Measurements from ENCODE around the gene USF2. TPM values are rescaled to one million over a fixed set of nuclear protein-coding genes. Genes with fewer than 3 reads are reported as not detected.

USF2 gene
- total and polyA plus RNA-seq, 10 of the 15 experiments (the other 5 are each of a cell fraction or from before 2014, with no cell fraction given), result 0.56 to 157 (median 65.5) TPM

GRCh38 chr19:35296644-35297514 lies 28.1 kb downstream of the USF2 start:
- ChIA-PET POLR2A (interaction anchor here (1.9 kb wide), 1 partner anchor 37 kb away, joined by 5 read pairs; no protein-coding TSS in a partner anchor), RAD21 (ENCODE audit: unreplicated experiment) (interaction anchor here (1.4 to 1.9 kb wide), 2 partner anchors 26 to 32 kb away, joined by 4 to 7 read pairs; partner anchors contain the start of gene CD22), SMC1A (ENCODE audit: uncharacterized antibody, unreplicated experiment) (interaction anchor here (0.7 to 1.2 kb wide), 2 partner anchors 14 to 212 kb away, joined by 3 to 4 read pairs; no protein-coding TSS in a partner anchor), CTCF (interaction anchor here (0.6 to 0.7 kb wide), 2 partner anchors 121 to 155 kb away, joined by 3 read pairs; no protein-coding TSS in a partner anchor)
- Histone ChIP-seq H3K36me3 (ENCODE audit: control insufficient read depth in 2 of 2, insufficient read depth in 2 of 2, low read length in 1 of 2) (no peaks in the 10 kb centered on the region), H4K20me1 (ENCODE audit: control insufficient read depth, insufficient read depth) (no peaks in the 10 kb centered on the region), H3K4me1 (ENCODE audit: control insufficient read depth, insufficient read depth, low read length) (peaks cover 26% of the 10 kb centered on the region), H2AFZ (ENCODE audit: control insufficient read depth, low read depth, low read length) (no peak overlapping the region), H3K4me2 (ENCODE audit: control insufficient read depth, insufficient read depth) (peak overlapping the region; percentile 2; the same call in 1 of the 2 replicates), H3K79me2 (ENCODE audit: control insufficient read depth, insufficient read depth, low read length) (no peaks in the 10 kb centered on the region), H3K27ac (ENCODE audit: control insufficient read depth, insufficient read depth) (no peak overlapping the region), H3K4me3 (no peak overlapping the region), H3K27me3 (replicated peaks in 1 of 2; ENCODE audit: control insufficient read depth in 2 of 2, insufficient read depth in 2 of 2, low read length in 1 of 2) (no peaks in the 10 kb centered on the region), H3K9ac (ENCODE audit: control insufficient read depth, insufficient read depth, low read length) (no peak overlapping the region), H3K9me3 (replicated peaks; ENCODE audit: control insufficient read depth, insufficient read depth, low read length) (no peaks in the 10 kb centered on the region)
- intact Hi-C loops (cut with micrococcal nuclease; ENCODE audit: unreplicated experiment), result no loop called here
- peak; percentile 59 for ATAC-seq
- peak; percentile 78 for FAIRE-seq
- no peak for DNase-seq (ENCODE audit: low read depth, low spot score)
- 84% methylated on average over 7 of the region's 7 CpGs for WGBS (ENCODE audit: insufficient coverage, insufficient replicate concordance, low lambda C conversion rate, missing lambda C conversion rate)
- in situ Hi-C loops (cut with MboI), result no loop called here
- BruUV-seq (replicated peaks), result no TSS peak
- no peak for TF ChIP-seq NKRF (conservative IDR thresholded peaks at IDR 0.05)
- TF ChIP-seq IKZF2 (IDR thresholded peaks at IDR 0.05), result peak in 1 of 2 experiments; percentile 20; a peak in 1 of 4 replicates
- TF ChIP-seq ATF7 (IDR thresholded peaks at IDR 0.05; ENCODE audit: low read depth), result peak; percentile 39; the same call in 1 of the 2 replicates
- TF ChIP-seq ZBTB33 (IDR thresholded peaks at IDR 0.05), result peak; percentile 99
- no peak for TF ChIP-seq NRF1 (conservative IDR thresholded peaks at IDR 0.05; ENCODE audit: low read depth, low read length)
- TF ChIP-seq TAF1 (IDR thresholded peaks at IDR 0.05; ENCODE audit: borderline replicate concordance, low read depth, low read length), result no peak
- TF ChIP-seq HDGF (IDR thresholded peaks at IDR 0.05), result peak; percentile 94
- no peak for TF ChIP-seq TCF3 (IDR thresholded peaks at IDR 0.05; ENCODE audit: borderline replicate concordance, insufficient read depth, low read depth, low read length)
- no peak for TF ChIP-seq RB1 (IDR thresholded peaks at IDR 0.05; ENCODE audit: borderline replicate concordance)
- TF ChIP-seq RUNX3 (IDR thresholded peaks at IDR 0.05; ENCODE audit: low read length), result peak; percentile 44
- peak; percentile 91 for TF ChIP-seq MLLT1 (IDR thresholded peaks at IDR 0.05)
- TF ChIP-seq MEF2B (IDR thresholded peaks at IDR 0.05; ENCODE audit: partially characterized antibody, poor library complexity, severe bottlenecking), result no peak
- TF ChIP-seq SMAD1 (IDR thresholded peaks at IDR 0.05; ENCODE audit: low read depth, partially characterized antibody), result peak; percentile 30
- TF ChIP-seq NBN (IDR thresholded peaks at IDR 0.05), result peak; percentile 95
- TF ChIP-seq TARDBP (IDR thresholded peaks at IDR 0.05; ENCODE audit: borderline replicate concordance), result no peak
- 0 out of 2 replicates have a peak, but pooled peaks have one; percentile 33 for TF ChIP-seq RELB (IDR thresholded peaks at IDR 0.05; ENCODE audit: low read depth)
